ENCODE data around the gene PDE10A.

Gene PDE10A

GRCh38 chr6:165389534-165389933 is 273.5 kb downstream of the PDE10A start:
- DNase-seq (ENCODE audit: low spot score), result no peak

- DNase-seq (ENCODE audit: low spot score), result no peak
Observed at GRCh38 chr6:165383323-165383722, 279.7 kb downstream of the PDE10A start.

- no peak for DNase-seq (ENCODE audit: low spot score)
Observed at GRCh38 chr6:165376100-165376499, 286.9 kb downstream of the PDE10A start.

- no peak for DNase-seq (ENCODE audit: low spot score)
Observed at GRCh38 chr6:165365371-165365770, 297.7 kb downstream of the PDE10A start.

- no peak for DNase-seq (ENCODE audit: low spot score)
Observed at GRCh38 chr6:165345700-165346099, 317.3 kb downstream of the PDE10A start.

GRCh38 chr6:165340532-165340931 is 322.5 kb downstream of the PDE10A start:
- DNase-seq (ENCODE audit: low spot score), result no peak

GRCh38 chr6:165325609-165326008 is 337.4 kb downstream of the PDE10A start:
- no peak for DNase-seq (ENCODE audit: low spot score)

GRCh38 chr6:165321555-165322145 is 341.4 kb downstream of the PDE10A start:
- no peak for DNase-seq (ENCODE audit: low spot score)

GRCh38 chr6:165321150-165321549 is 341.9 kb downstream of the PDE10A start:
- DNase-seq (ENCODE audit: low spot score), result no peak

- DNase-seq (ENCODE audit: low spot score), result no peak
Observed at GRCh38 chr6:165317723-165318122, 345.3 kb downstream of the PDE10A start.

GRCh38 chr6:165308926-165309731 is 353.9 kb downstream of the PDE10A start, which contains the start of gene C6orf118:
Gene C6orf118 (minus strand): TSS chr6:165309605. CDS start chr6:165309586, 19 bp downstream.
- peak; percentile 92 for DNase-seq (ENCODE audit: low spot score)

GRCh38 chr6:165306955-165307354 is 356.1 kb downstream of the PDE10A start:
- no peak for DNase-seq (ENCODE audit: low spot score)

- DNase-seq (ENCODE audit: low spot score), result no peak
Observed at GRCh38 chr6:165301372-165302246, 361.4 kb downstream of the PDE10A start.

GRCh38 chr6:165300422-165300936 is 362.6 kb downstream of the PDE10A start:
- no peak for DNase-seq (ENCODE audit: low spot score)

- DNase-seq (ENCODE audit: low spot score), result no peak
Observed at GRCh38 chr6:165298875-165299274, 364.2 kb downstream of the PDE10A start.

- DNase-seq (ENCODE audit: low spot score), result no peak
Observed at GRCh38 chr6:165298402-165298801, 364.6 kb downstream of the PDE10A start.

GRCh38 chr6:165292657-165293056 is 370.4 kb downstream of the PDE10A start:
- DNase-seq (ENCODE audit: low spot score), result no peak
